Mammary epithelial cell (primary cell): ENCODE results near the gene DNAAF6.

Experiments
- EZH2 ChIP-seq: IDR thresholded peaks from 2 replicates; pipeline ENCODE4 v1.6.1; 2012; ENCODE audit warnings: low read length, inconsistent platforms, borderline replicate concordance
- TF ChIP-seq, protein P1 (sequence below), 2 donors: IDR thresholded peaks in 1 of 2; conservative IDR thresholded peaks in 1 of 2; 2 replicates each; pipeline ENCODE4 v1.5.1; 2011 to 2012; ENCODE audit warnings: inconsistent platforms in 2 of 2, low read length in 2 of 2, mild to moderate bottlenecking in 2 of 2, control low read depth in 1 of 2, low read depth in 1 of 2; ENCODE audit not compliant: insufficient read depth in 1 of 2; ENCODE audit errors: extremely low read depth in 1 of 2

GRCh38 chrX:107293056-107293455 is 86.6 kb downstream of the DNAAF6 start:
- TF ChIP-seq, protein P1, sequence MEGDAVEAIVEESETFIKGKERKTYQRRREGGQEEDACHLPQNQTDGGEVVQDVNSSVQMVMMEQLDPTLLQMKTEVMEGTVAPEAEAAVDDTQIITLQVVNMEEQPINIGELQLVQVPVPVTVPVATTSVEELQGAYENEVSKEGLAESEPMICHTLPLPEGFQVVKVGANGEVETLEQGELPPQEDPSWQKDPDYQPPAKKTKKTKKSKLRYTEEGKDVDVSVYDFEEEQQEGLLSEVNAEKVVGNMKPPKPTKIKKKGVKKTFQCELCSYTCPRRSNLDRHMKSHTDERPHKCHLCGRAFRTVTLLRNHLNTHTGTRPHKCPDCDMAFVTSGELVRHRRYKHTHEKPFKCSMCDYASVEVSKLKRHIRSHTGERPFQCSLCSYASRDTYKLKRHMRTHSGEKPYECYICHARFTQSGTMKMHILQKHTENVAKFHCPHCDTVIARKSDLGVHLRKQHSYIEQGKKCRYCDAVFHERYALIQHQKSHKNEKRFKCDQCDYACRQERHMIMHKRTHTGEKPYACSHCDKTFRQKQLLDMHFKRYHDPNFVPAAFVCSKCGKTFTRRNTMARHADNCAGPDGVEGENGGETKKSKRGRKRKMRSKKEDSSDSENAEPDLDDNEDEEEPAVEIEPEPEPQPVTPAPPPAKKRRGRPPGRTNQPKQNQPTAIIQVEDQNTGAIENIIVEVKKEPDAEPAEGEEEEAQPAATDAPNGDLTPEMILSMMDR (conservative IDR thresholded peaks at IDR 0.05 in 1 of 2, IDR thresholded peaks at IDR 0.05 in 1 of 2; ENCODE audit: extremely low read depth in 1 of 2, insufficient read depth in 1 of 2, low read depth in 1 of 2, low read length in 2 of 2) = no peak
- TF ChIP-seq EZH2 = no peak
